ENCODE measurements around the gene OGG1.

Gene OGG1

DNA sequence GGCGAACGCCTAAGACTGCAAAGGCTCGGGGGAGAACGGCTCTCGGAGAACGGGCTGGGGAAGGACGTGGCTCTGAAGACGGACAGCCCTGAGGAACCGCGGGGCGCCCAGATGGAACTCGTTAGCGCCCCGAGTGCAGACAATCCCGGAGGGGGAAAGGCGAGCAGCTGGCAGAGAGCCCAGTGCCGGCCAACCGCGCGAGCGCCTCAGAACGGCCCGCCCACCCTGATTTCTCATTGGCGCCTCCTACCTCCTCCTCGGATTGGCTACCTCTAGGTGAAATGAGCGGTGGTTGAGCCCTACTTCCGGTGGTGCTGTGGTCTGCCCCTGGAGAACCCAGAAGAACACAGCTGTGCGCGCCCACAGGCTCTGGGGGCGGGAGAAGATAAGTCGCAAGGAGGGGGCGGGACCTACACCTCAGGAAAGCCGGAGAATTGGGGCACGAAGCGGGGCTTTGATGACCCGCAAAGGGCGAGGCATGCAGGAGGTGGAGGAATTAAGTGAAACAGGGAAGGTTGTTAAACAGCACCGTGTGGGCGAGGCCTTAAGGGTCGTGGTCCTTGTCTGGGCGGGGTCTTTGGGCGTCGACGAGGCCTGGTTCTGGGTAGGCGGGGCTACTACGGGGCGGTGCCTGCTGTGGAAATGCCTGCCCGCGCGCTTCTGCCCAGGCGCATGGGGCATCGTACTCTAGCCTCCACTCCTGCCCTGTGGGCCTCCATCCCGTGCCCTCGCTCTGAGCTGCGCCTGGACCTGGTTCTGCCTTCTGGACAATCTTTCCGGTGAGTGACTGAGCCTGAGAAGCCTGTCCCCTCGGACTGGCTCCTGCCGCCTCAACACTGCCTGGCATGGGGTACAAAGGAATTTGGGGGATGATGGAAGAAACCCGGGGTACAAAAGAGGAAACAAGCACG, at the start of gene OGG1:
Gene OGG1 (plus strand): TSS at position 308 of the 911 bp plus-strand sequence. CDS start 335 bp downstream, at position 643.
- peak; percentile 97 for DNase-seq

DNA sequence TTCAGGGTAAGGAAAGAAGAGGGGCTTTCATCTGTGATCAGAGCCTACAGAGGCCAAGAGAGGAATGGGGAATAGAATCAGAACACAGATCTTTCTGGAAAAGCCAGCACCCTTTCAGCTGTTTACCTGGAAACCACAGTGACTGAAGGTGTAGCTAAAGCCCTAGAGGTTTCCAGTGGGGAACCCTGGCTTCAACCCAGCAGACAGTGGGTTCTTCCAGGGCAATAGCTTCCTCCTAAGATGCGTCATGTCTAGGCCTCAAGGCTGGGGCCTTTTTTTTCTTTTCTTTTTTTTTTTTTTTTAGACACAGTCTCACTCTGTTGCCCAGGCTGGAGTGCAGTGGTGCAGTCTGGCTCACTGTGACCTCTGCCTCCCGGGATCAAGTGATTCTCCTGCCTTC, 49.2 kb upstream of the OGG1 start:
- no peak for DNase-seq

DNA sequence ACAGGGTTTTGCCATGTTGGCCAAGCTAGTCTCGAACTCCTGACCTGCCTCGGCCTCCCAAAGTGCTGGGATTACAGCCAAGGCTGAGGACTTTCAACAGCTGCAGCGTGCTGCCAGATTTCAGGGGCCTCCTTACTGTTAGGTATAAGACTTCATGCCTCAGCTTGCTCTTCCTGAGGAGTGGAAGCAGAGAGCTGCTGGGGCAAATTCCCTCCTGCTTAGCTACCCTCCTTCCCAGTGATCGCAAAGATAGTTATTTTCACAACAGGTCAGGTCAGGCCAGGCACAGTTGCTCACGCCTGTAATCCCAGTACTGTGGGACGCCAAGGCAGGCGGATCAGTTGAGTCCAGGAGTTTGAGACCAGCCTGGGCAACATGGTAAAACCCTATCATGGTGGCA, 48.7 kb upstream of the OGG1 start:
- no peak for DNase-seq

DNA sequence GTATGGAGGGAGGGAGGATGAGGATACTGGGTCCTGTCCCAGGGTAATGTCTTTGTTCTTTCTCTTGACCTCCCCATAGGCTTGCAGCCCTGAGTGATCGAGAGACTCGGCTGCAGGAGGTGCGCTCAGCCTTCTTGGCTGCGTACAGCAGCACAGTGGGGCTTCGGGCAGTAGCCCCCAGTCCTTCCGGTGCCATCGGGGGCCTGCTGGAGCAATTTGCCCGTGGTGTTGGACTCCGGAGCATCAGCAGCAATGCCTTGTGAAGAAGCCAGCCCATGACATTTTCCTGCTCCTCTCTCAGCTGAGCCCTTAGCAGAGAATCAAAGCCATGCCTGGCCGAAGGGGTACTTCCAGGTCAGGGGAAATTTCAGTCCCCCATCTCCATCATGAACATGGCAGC, 48.0 kb upstream of the OGG1 start:
- no peak for DNase-seq

DNA sequence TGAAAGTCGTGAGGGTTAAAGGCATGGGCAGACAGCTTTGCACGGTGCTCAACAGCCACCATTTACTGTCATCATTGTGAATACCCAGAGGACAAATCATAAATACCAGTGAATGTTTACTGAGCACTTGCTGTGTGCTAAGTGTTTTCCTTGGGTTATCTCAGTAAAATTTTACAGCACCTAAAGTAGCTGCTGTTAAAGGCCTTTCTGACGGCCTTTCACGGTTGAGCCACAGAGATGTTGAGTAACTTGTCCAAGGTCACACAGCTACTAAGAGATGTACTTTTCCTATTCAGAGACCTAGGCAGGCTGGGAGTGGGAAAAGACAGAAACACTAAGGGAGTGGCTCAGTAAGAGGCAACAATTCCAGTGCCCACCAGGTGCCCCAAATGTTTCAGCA, 46.5 kb upstream of the OGG1 start:
- no peak for DNase-seq

DNA sequence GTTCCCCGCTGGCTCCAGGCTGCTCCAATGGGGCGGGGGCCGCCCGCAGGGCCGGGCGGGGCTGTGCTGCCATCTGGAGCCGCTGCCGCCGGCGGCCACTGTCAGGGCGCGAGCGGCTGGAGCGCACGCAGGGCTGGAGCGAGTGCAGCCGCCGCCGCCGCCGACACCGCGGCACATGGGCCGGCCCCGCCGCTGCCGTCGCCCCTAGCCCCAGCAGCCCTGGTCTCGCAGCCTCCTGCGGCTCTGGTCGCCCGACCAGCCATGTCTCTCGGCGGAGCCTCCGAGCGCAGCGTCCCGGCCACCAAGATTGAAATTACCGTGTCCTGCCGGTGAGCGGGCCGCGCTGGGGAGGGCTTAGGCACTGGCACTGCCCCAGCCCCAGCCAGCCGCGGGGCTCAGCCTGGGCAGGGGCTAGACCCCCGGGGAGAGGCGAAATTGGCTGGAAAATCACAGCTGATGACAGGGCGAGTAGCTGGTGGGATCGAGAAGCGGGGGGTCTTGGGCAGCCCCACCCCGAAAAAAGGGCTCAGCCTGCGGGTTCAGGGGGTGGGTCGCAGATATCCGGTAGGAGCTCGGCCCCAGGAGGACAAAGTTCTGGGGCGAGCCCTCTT, 45.9 kb upstream of the OGG1 start, which contains the start of gene CPNE9:
Gene CPNE9 (plus strand): TSS at position 98 of the 611 bp plus-strand sequence. CDS start 164 bp downstream, at position 262.
- no peak for DNase-seq

DNA sequence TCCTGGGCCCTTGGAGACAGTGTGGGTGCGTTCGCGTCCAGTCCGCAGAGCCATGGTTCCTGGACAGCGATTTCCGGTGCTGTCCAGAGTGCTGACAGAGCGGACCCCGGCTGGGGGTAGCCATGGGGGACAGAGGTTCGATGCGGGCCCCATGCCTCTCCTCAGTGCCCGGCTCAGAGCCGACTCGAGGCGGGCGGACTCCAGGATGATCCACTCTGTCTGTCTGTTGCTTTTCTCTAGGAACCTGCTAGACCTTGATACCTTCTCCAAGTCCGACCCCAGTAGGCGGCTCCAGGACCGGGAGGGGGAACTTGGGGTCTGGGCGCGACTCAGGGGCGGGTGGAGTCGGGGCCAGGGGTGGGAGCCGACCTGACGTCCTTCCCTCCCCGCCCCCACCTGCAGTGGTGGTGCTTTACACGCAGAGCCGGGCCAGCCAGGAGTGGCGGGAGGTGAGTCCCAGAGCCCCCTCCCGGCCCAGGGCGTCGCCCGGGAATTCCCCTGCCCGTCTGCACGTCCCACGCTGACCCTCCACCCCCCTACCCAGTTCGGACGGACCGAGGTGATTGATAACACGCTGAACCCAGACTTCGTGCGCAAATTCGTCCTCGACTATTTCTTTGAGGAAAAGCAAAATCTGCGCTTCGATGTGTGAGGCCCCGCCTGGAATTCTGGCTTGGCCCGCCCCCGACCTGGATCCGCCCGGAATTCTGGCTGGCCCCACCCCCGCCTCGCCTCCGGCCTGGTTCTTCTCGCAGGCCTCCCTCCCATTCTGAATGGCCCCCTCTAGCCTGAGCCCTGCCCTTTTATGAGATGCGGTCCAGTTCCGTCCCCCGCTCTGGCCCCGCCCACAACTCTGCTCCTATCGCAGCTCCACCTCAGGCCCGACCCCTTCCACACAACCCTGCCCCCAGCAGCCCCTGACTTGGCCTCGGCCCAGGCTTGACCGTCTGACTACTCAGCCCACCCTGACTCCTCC, 45.1 kb upstream of the OGG1 start:
- peak; percentile 52 for DNase-seq

DNA sequence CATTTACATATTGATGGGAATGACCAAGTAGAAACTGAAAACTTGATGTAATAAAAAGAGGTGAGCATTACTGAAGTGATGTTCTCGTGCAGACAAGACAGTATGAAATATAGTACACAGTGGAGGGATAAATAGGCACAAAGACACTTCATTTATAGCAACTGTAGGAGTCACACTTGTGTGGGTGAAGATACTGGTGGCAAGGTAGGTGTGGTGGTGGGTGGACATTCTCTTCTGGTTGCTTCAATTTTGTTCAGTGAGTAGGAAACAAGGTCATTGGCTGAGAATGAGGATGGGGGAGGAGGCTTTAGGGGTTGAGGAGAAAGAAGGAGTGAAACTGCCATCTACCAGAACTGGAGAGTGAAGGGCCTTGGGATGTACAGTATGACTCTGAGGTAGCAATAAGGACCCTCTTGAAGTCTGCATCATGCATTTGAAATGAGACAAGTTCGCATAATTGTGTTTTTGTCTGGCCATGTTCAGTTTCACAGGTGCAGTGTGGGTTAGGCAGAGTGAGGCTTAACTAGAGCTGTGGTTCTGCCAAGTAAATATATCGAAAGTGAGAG, 39.5 kb upstream of the OGG1 start:
- DNase-seq = no peak

DNA sequence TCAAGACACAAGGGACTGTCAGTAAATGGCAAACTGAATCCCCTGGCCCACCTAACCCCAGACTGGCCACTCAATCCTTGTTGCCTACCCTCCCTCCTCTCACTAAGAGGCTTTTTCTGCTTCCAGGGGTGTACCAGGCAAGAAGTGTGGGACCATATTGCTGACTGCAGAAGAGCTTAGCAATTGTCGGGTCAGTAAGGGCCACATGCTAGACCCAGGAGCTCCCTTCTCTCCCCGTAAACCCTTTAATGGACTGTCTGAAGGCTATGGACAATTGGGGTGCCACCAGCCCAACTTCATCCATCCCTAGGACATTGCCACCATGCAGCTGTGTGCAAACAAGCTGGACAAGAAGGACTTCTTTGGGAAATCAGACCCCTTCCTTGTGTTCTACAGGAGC, 37.3 kb upstream of the OGG1 start:
- no peak for DNase-seq

DNA sequence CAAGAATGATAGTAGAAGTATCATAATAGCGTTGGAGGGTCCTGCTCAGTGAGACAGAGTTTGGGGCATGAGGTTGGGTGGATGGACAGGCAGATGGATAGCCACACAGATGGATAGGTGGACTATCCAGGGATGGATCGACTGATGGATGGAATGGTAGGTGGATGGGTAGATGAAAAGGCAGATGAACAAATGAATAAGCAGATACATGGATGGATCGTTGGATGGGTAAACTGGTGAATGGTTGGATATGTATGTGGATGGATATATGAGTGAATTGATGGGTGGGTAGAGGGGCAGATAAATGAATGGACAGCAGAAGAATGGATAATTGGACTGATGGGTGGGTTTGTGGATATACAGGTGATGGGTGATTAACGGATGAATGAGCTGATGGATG, 36.6 kb upstream of the OGG1 start:
- no peak for DNase-seq

DNA sequence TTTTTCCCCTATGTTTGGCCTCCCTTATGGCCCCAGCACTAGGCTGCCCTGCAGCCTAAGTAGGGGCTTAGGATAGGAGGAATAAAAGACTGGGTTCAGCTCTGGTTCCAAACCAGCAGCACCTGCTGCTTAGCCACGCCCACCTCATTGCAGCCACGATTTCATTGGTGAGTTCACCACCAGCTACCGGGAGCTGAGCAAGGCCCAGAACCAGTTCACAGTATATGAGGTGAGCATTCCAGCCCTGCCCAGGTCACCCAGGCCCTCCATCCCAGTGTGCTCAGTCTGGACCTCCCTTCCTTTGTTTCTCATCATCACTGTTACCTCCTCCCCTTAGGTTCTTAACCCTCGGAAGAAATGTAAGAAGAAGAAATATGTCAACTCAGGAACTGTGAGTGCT, 34.6 kb upstream of the OGG1 start:
- DNase-seq = no peak

DNA sequence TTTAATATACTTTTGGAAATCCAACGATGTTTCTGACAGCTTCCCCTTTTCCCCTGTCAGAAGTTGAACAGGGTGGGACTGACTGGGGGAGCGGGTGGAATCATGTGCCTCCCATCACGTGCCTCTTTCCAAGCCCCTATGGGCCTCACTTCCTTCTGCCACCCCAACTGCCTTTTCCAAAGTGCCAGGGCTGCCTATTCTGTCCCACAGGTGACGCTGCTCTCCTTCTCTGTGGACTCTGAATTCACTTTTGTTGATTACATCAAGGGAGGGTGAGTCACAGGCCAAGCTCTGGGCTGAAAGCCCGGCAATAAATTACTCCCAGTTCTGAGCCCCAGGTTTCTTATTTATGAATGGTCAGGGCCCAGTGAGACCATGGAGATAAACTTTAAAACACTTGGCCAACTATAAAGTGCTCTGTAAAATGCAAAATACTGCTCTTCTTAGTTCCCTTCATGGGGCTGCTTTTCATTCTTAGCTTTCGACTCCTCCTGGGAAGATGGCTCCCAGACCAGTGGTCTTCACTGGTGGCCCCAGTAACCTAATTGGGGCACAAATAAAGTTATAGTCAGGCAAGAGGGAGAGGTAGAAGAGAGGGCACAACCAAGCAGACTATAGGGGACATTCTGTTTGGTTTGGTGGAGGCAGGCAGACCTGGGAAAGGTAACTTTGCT, 33.9 kb upstream of the OGG1 start:
- DNase-seq = peak; percentile 50

DNA sequence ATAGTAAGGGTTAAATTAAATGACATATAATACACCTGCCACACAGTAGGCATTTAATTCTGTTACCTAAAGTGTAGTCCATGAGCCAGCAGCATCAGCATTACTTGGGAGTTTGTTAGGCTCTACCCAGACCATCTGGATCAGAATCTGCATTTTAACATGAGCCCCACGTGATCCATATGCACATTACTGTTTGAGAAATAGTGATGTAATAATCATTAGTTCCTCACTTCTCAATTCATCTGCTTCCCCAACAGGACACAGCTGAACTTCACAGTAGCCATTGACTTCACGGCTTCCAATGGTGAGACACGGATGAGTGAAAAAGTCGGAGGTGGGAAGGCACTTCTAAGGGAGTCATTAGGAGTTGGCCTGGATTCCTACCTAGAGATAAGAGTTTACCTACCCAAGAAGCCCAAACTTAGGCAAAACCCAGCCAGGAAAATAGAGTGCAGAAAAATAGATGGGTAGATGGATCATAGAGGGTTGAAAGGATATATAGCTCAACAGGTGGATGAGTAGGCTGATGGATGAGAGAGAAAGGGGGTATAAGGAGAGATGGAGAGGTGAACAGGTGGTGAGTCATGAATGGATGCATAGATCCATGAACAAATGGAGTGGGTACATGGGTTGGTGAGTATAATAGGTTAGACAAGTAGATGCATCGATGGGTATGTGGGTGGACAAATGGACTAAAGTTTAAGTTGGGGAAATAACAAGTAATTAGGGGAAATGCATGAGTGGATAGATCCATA, 32.8 kb upstream of the OGG1 start:
- DNase-seq = no peak

DNA sequence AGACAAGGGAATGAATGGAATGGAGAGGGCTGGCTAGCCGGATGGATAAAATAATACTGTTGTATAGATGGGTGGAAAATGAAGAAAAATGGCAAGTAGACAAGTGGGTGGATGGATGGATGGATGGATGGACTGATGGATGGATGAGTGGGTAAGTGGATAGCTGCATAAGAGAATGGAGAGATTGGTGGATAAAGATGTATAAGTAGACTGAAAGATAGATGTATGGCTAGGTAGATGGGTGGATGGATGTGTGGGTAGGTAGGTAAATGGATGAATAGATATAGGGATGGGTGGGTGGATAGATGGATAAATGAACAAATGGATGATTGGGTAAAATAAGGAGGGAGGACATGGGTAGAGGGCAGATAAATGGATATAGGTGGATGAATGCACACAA, 32.2 kb upstream of the OGG1 start:
- DNase-seq = no peak

DNA sequence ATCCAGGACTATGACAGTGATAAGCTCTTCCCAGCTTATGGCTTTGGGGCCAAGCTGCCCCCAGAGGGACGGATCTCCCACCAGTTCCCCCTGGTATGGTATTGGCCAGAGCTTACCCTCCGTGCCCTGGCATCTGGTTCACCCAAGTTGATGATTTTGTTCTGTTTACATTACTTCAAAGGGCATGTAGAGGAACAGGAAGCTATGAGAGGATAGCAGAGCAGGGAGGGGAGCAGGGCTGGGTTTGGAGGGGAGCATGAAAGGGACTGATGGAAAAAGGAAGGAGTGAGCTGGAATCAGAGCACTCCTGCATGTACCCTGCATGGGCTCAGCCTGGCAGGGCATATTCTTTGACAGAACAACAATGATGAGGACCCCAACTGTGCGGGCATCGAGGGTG, 31.6 kb upstream of the OGG1 start:
- DNase-seq = no peak

DNA sequence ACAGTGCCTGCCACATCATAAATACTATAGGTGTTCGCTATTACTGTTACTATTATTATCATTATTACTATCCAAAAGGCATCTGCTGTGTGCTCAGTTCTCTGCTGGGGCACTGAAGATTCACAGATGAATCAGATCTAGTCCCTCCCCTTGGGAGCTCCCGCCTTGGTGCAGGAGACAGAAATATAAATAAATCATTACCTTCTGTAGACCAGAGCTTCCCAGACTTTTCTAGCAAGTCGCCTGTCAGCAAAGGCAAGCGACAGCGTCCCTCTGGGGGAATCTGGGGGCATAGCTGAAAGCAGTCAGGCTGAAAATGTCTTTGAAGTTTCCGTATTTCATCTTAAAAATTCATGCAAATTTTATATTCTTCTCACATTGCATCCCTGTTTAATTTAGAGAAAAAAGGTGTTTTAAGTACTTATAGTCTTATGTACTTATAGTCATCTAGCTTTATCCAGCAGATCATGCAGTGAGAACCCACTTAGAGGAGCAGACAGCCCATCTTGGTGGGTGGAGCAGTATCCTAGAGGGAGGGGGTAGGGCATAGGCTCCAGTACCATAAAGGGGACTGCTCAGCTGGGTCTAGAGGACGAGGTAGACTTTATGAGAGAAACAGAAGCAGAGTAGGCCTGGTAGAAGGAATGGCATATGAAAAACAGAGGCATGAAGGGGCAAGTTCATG, 28.6 kb upstream of the OGG1 start:
- DNase-seq = no peak

DNA sequence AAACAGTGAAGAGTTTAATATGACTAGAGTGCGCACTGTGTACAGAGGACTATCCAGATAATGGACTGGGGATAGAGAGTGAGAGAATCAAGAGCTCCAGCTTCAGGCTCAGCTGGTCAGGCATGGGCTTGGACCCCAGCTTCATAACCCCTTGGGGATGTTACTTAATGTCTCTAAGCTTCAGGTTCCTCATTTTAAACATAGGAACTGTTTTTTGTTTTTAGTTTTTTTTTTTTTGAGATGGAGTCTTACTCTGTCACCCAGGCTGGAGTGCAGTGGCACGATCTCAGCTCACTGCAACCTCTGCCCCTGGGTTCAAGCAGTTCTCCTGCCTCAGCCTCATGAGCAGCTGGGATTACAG, 28.1 kb upstream of the OGG1 start:
- no peak for DNase-seq

DNA sequence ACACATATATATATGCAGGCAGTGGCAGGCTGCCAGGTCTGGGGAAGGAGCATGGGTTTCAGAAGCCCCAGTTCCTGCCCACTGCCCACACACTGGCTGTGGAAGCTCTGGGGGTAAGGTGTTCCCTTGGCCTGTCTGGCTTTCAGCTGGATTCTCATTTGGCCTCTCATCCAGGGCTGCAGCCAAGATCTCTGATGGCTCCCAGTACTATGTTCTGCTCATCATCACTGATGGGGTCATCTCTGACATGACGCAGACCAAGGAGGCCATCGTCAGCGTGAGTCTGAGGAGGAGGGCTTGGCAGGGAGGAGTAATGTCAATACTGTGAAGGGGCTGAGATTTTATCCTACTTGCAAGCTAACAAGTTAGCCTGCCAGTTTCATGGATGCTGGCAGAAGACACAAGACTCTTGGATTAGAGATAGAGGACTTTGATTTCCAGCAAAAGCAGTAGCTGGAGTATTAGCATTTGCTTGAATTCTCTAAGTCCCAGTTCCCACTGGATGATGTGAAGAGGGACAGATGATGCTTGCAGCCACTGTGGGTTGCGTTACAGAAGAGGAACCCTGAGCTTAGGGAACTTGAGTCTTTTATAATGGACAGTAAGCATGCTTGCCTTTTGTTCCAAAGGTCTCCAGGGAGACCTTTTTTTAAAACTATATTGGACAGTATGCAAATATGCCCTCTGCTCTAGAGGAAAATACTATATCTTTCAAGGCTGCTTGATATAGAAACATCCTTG, 23.8 kb upstream of the OGG1 start:
- DNase-seq = no peak

DNA sequence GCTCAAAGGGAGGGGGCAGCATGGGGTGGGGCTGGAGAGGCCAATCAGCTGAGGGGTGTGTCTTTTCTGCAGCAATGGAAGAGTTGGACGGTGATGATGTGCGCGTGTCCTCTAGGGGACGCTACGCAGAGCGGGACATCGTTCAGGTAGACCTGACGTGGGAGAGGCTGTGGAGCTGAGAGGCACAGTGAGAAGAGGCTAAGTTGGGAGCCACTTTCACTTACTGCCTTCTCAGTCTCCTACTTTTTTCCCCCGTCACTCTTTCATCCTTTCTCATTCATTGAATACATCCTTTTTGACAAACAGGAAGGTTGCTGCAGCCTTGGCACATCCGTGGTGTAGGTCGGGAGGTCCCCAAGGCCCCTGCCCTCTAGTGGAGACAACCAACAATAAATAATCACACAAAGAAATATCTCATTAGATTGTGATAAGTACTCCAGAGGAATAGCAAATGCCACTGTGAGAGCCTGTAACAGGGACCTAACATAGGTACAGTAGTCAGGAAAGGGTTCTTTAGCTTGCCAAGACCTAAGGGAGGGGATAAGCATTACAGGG, 22.6 kb upstream of the OGG1 start:
- peak; percentile 71 for DNase-seq

DNA sequence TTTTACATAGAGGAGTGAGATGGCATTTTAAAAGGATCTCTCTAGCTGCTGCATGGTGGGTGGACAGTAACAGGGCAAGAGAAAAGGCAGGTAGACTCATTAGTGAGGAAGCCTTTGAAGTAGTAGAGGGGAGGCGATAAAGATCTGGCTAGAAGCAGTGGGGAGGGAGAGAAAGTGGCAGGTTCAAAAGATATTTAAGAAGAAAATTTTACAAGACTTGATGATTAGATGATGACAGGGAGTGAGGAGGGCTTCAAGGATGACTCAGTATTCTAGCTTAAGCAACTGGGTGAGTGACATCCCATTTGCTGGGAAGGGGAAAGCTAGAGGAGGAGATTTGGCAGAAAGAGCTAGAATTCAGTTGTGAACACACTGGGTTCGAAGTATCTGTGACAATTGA, 22.0 kb upstream of the OGG1 start:
- no peak for DNase-seq
